ACC112 (cell line): Measurements from ENCODE around the gene RIN3.

ENCODE experiments used
- H2AFZ ChIP-seq: fragments of 200-600 bp; sonication (generic); one replicate; pipeline ENCODE4 v1.6.0; 2017; ENCODE audit warnings: antibody characterized with exemption, low read length; ENCODE audit not compliant: unreplicated experiment
- H3K27ac ChIP-seq: fragments of 200-600 bp; sonication (generic); 2 replicates; pipeline ENCODE4 v1.5.1; 2014; ENCODE audit warnings: low read depth, mild to moderate bottlenecking, antibody characterized with exemption, low read length, moderate library complexity
- H3K27me3 ChIP-seq: fragments of 200-600 bp; sonication (generic); 2 replicates; pipeline ENCODE4 v1.6.1; 2014; ENCODE audit warnings: mild to moderate bottlenecking, antibody characterized with exemption, low read length, moderate library complexity, mixed read lengths; ENCODE audit not compliant: insufficient read depth
- H3K36me3 ChIP-seq: fragments of 200-600 bp; sonication (generic); 2 replicates; pipeline ENCODE4 v1.6.1; 2016; ENCODE audit warnings: mild to moderate bottlenecking, antibody characterized with exemption, low read length, moderate library complexity, mixed read lengths; ENCODE audit not compliant: insufficient read depth
- H3K4me1 ChIP-seq: fragments of 200-600 bp; sonication (generic); one replicate; pipeline ENCODE4 v1.6.1; 2016; ENCODE audit warnings: low read length, mixed read lengths; ENCODE audit not compliant: insufficient read depth, unreplicated experiment, control insufficient read depth
- H3K4me3 ChIP-seq: fragments of 200-600 bp; sonication (generic); 2 replicates; pipeline ENCODE4 v1.5.1; 2014; ENCODE audit warnings: mild to moderate bottlenecking, low read depth, low read length
- H3K79me2 ChIP-seq: fragments of 200-600 bp; sonication (generic); one replicate; pipeline ENCODE4 v1.6.0; 2016; ENCODE audit warnings: low read length; ENCODE audit not compliant: control insufficient read depth, unreplicated experiment, insufficient read depth

RIN3 gene

GRCh38 chr14:92615451-92615850 lies 101.9 kb downstream of the RIN3 start:
- Histone ChIP-seq H3K4me3 (no peak overlapping the region), H3K27ac (no peak overlapping the region), H3K27me3 (no peaks in the 10 kb centered on the region), H3K36me3 (no peaks in the 10 kb centered on the region; the same call in 1 of the 2 replicates), H3K4me1 (peaks cover 5% of the 10 kb centered on the region), H2AFZ (no peak overlapping the region), H3K79me2 (no peaks in the 10 kb centered on the region)

GRCh38 chr14:92616178-92616577 lies 102.6 kb downstream of the RIN3 start:
- Histone ChIP-seq H3K4me1 (peaks cover 5% of the 10 kb centered on the region), H2AFZ (no peak overlapping the region), H3K27me3 (no peaks in the 10 kb centered on the region), H3K4me3 (no peak overlapping the region), H3K27ac (no peak overlapping the region), H3K36me3 (no peaks in the 10 kb centered on the region; the same call in 1 of the 2 replicates), H3K79me2 (no peaks in the 10 kb centered on the region)

- H3K36me3 ChIP-seq, result peaks cover 5% of the 10 kb centered on the region
- no peak overlapping the region for H3K4me3 ChIP-seq
- H3K27ac ChIP-seq, result no peak overlapping the region
- H3K4me1 ChIP-seq, result peaks cover 5% of the 10 kb centered on the region
- no peak overlapping the region for H2AFZ ChIP-seq
- H3K27me3 ChIP-seq, result no peaks in the 10 kb centered on the region
- H3K79me2 ChIP-seq, result no peaks in the 10 kb centered on the region
Measured at GRCh38 chr14:92617581-92617980, 104.0 kb downstream of the RIN3 start.

- Histone ChIP-seq H3K27ac (no peak overlapping the region), H3K4me3 (no peak overlapping the region), H2AFZ (no peak overlapping the region), H3K27me3 (no peaks in the 10 kb centered on the region), H3K79me2 (no peaks in the 10 kb centered on the region), H3K4me1 (peaks cover 11% of the 10 kb centered on the region), H3K36me3 (peaks cover 14% of the 10 kb centered on the region)
Measured at GRCh38 chr14:92619671-92620456, 106.3 kb downstream of the RIN3 start.

- Histone ChIP-seq H3K4me3 (no peak overlapping the region), H2AFZ (no peak overlapping the region), H3K27me3 (no peaks in the 10 kb centered on the region), H3K36me3 (peaks cover 19% of the 10 kb centered on the region), H3K27ac (no peak overlapping the region), H3K4me1 (peaks cover 23% of the 10 kb centered on the region), H3K79me2 (no peaks in the 10 kb centered on the region)
Measured at GRCh38 chr14:92622311-92622710, 108.7 kb downstream of the RIN3 start.

GRCh38 chr14:92624764-92625163 lies 111.2 kb downstream of the RIN3 start:
- Histone ChIP-seq H3K27me3 (no peaks in the 10 kb centered on the region), H3K4me3 (peak overlapping the region; percentile 58), H3K4me1 (peaks cover 23% of the 10 kb centered on the region), H3K27ac (peak overlapping the region; percentile 93), H2AFZ (no peak overlapping the region), H3K79me2 (no peaks in the 10 kb centered on the region), H3K36me3 (peaks cover 27% of the 10 kb centered on the region)

GRCh38 chr14:92625213-92625612 lies 111.6 kb downstream of the RIN3 start:
- Histone ChIP-seq H3K4me3 (peak overlapping the region; percentile 58), H3K4me1 (peaks cover 23% of the 10 kb centered on the region), H3K36me3 (peaks cover 27% of the 10 kb centered on the region), H3K27me3 (no peaks in the 10 kb centered on the region), H3K27ac (peak overlapping the region; percentile 93), H3K79me2 (no peaks in the 10 kb centered on the region), H2AFZ (no peak overlapping the region)

- Histone ChIP-seq H3K36me3 (peaks cover 27% of the 10 kb centered on the region), H2AFZ (no peak overlapping the region), H3K4me3 (peak overlapping the region; percentile 38; the same call in 1 of the 2 replicates), H3K79me2 (no peaks in the 10 kb centered on the region), H3K27ac (peak overlapping the region; percentile 93), H3K27me3 (no peaks in the 10 kb centered on the region), H3K4me1 (peaks cover 23% of the 10 kb centered on the region)
Measured at GRCh38 chr14:92626041-92626440, 112.5 kb downstream of the RIN3 start.

- H3K4me3 ChIP-seq, result no peak overlapping the region
- no peaks in the 10 kb centered on the region for H3K79me2 ChIP-seq
- no peak overlapping the region for H3K27ac ChIP-seq
- H3K4me1 ChIP-seq, result peaks cover 23% of the 10 kb centered on the region
- H3K36me3 ChIP-seq, result peaks cover 21% of the 10 kb centered on the region
- H2AFZ ChIP-seq, result no peak overlapping the region
- no peaks in the 10 kb centered on the region for H3K27me3 ChIP-seq
Measured at GRCh38 chr14:92627707-92628215, 114.2 kb downstream of the RIN3 start.

GRCh38 chr14:92628636-92629035 lies 115.1 kb downstream of the RIN3 start:
- H3K27me3 ChIP-seq, result no peaks in the 10 kb centered on the region
- peaks cover 13% of the 10 kb centered on the region; the same call in 1 of the 2 replicates for H3K36me3 ChIP-seq
- H3K27ac ChIP-seq, result no peak overlapping the region
- H3K4me3 ChIP-seq, result no peak overlapping the region
- H3K4me1 ChIP-seq, result peaks cover 27% of the 10 kb centered on the region
- no peaks in the 10 kb centered on the region for H3K79me2 ChIP-seq
- no peak overlapping the region for H2AFZ ChIP-seq

- Histone ChIP-seq H3K27me3 (no peaks in the 10 kb centered on the region), H3K36me3 (peaks cover 13% of the 10 kb centered on the region; the same call in 1 of the 2 replicates), H3K4me1 (peaks cover 17% of the 10 kb centered on the region), H2AFZ (no peak overlapping the region), H3K4me3 (no peak overlapping the region), H3K79me2 (no peaks in the 10 kb centered on the region), H3K27ac (no peak overlapping the region)
Measured at GRCh38 chr14:92630367-92630766, 116.8 kb downstream of the RIN3 start.
